Neural progenitor cell (in vitro differentiated cells): ENCODE measurements around the gene NRG3. TPM values are rescaled to one million over a fixed set of nuclear protein-coding genes. Genes with fewer than 3 reads are reported as not detected.

ENCODE experiments used
- DNase-seq: peaks from one replicate; pipeline ENCODE4 v3.0.0-alpha.2; 2016; ENCODE audit warnings: low spot score
- H2AFZ ChIP-seq: fragments of 200-600 bp; sonication (generic); replicated peaks from 2 replicates; pipeline ENCODE4 v1.6.1; 2016; ENCODE audit warnings: antibody characterized with exemption
- H3F3A ChIP-seq: fragments of 200-600 bp; sonication (generic); 2 replicates; pipeline ENCODE4 v1.6.1; 2016; ENCODE audit warnings: antibody characterized with exemption, low read depth
- H3K27ac ChIP-seq: fragments of 200-600 bp; sonication (generic); 2 replicates; pipeline ENCODE4 v1.5.1; 2016; ENCODE audit warnings: mild to moderate bottlenecking
- H3K27me3 ChIP-seq: fragments of 200-600 bp; sonication (generic); 2 replicates; pipeline ENCODE4 v1.6.1; 2016; ENCODE audit warnings: mild to moderate bottlenecking, moderate library complexity
- H3K36me3 ChIP-seq: fragments of 200-600 bp; sonication (generic); 2 replicates; pipeline ENCODE4 v1.5.1; 2016
- H3K4me1 ChIP-seq: fragments of 200-600 bp; sonication (generic); 2 replicates; pipeline ENCODE4 v1.6.1; 2016; ENCODE audit warnings: mixed run types
- H3K4me2 ChIP-seq: fragments of 200-600 bp; sonication (generic); 2 replicates; pipeline ENCODE4 v1.6.1; 2016
- H3K4me3 ChIP-seq: fragments of 200-600 bp; sonication (generic); 2 replicates; pipeline ENCODE4 v1.5.1; 2016
- H3K79me2 ChIP-seq: fragments of 200-600 bp; sonication (generic); 2 replicates; pipeline ENCODE4 v1.6.1; 2016; ENCODE audit warnings: low read depth
- H3K9ac ChIP-seq: fragments of 200-600 bp; sonication (generic); 2 replicates; pipeline ENCODE4 v1.6.1; 2016
- H3K9me3 ChIP-seq: fragments of 200-600 bp; sonication (generic); 2 replicates; pipeline ENCODE4 v1.5.1; 2016; ENCODE audit warnings: low read depth
- H4K20me1 ChIP-seq: fragments of 200-600 bp; sonication (generic); 2 replicates; pipeline ENCODE4 v1.6.1; 2016; ENCODE audit warnings: low read depth
- H3K27ac Mint-ChIP-seq: 3 replicates; pipeline ENCODE4 v1.8.0; 2021; ENCODE audit warnings: mixed read lengths
- H3K27me3 Mint-ChIP-seq: 2 replicates; pipeline ENCODE4 v1.8.0; 2022; ENCODE audit warnings: low read depth, mild to moderate bottlenecking, inconsistent platforms, moderate library complexity, mixed read lengths; ENCODE audit not compliant: insufficient read depth
- H3K36me3 Mint-ChIP-seq: 3 replicates; pipeline ENCODE4 v1.8.0; 2021; ENCODE audit warnings: mixed read lengths
- H3K4me1 Mint-ChIP-seq: 3 replicates; pipeline ENCODE4 v1.8.0; 2021; ENCODE audit warnings: mixed read lengths
- H3K4me3 Mint-ChIP-seq: 3 replicates; pipeline ENCODE4 v1.8.0; 2021; ENCODE audit warnings: mild to moderate bottlenecking, moderate library complexity, mixed read lengths
- H3K9me3 Mint-ChIP-seq: 3 replicates; pipeline ENCODE4 v1.8.0; 2020; ENCODE audit warnings: mixed read lengths
- EZH2 ChIP-seq: fragments of 200-600 bp; sonication (generic); IDR thresholded peaks from 2 replicates; pipeline ENCODE4 v1.6.1; 2017; ENCODE audit warnings: antibody characterized with exemption, mild to moderate bottlenecking, moderate library complexity
- EZH2phosphoT487 ChIP-seq: fragments of 200-600 bp; sonication (generic); IDR thresholded peaks from 2 replicates; pipeline ENCODE4 v1.6.1; 2017; ENCODE audit warnings: antibody characterized with exemption
- total RNA-seq: library from RNA; depleted of rRNA; stranded (reverse); fragments of >200 nt; gene quantifications from 2 replicates; pipeline ENCODE4 v1.2.3, GENCODE V29; 2015; ENCODE audit warnings: low replicate concordance
- TF ChIP-seq, protein P1 (sequence below): fragments of 200-600 bp; sonication (generic); IDR thresholded peaks from 2 replicates; pipeline ENCODE4 v1.5.1; 2017; ENCODE audit warnings: antibody characterized with exemption, mild to moderate bottlenecking

Gene NRG3
- total RNA-seq, 1 donor from 2014 or later, result 1.9 TPM

DNA sequence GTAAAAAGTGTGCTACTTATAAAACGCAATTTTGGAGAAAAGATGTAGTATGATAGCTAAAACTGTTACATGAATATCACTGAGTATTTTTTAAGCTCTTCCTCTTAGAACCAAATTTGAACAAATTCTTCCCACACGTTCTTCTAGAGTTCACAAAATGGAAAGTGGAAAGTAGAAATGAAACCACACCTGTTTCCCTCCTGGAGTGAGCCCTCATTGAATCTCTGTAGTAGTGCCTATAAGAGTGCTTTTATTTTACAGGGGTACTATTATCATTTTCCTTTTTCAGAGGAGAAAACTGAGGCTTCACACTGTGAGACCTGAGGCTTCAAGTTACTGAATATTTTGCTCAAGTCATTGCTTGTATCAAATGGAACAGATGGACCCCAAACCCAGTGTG, 393.0 kb downstream of the NRG3 start:
- no peak overlapping the region for H3K4me3 Mint-ChIP-seq
- H3K4me1 Mint-ChIP-seq, result peaks cover 2% of the 10 kb centered on the region

DNA sequence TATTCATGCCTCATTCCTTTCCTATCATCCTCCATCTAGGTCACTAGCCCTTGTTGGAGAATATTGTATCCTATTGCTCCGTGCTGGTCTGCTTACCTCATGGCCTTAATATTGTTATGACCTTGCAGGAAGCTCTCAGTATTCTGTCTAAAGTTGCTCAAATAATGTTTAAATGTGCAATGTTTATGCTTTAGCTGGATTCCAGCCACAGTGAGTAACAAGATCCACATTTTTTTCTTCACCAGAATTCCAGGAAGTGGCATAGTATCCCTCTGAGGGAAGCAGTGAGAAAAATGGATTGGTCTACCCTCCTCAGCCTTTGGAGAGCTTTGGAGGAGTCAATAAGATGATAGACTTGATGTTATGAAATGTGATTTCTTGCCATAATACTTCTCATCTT, 402.6 kb downstream of the NRG3 start:
- H3K27ac Mint-ChIP-seq, result no peak overlapping the region
- no peaks in the 10 kb centered on the region for H3K9me3 Mint-ChIP-seq
- no peak for DNase-seq
- no peaks in the 10 kb centered on the region for H3F3A ChIP-seq
- H3K4me3 ChIP-seq, result no peak overlapping the region
- no peaks in the 10 kb centered on the region for H3K4me1 Mint-ChIP-seq
- no peaks in the 10 kb centered on the region for H3K27me3 ChIP-seq
- H3K9me3 ChIP-seq, result no peaks in the 10 kb centered on the region
- H3K79me2 ChIP-seq, result no peaks in the 10 kb centered on the region
- TF ChIP-seq, protein P1, sequence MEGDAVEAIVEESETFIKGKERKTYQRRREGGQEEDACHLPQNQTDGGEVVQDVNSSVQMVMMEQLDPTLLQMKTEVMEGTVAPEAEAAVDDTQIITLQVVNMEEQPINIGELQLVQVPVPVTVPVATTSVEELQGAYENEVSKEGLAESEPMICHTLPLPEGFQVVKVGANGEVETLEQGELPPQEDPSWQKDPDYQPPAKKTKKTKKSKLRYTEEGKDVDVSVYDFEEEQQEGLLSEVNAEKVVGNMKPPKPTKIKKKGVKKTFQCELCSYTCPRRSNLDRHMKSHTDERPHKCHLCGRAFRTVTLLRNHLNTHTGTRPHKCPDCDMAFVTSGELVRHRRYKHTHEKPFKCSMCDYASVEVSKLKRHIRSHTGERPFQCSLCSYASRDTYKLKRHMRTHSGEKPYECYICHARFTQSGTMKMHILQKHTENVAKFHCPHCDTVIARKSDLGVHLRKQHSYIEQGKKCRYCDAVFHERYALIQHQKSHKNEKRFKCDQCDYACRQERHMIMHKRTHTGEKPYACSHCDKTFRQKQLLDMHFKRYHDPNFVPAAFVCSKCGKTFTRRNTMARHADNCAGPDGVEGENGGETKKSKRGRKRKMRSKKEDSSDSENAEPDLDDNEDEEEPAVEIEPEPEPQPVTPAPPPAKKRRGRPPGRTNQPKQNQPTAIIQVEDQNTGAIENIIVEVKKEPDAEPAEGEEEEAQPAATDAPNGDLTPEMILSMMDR, result no peak
- no peak for TF ChIP-seq EZH2
- TF ChIP-seq EZH2phosphoT487, result no peak
- no peaks in the 10 kb centered on the region for H3K27me3 Mint-ChIP-seq
- H3K4me2 ChIP-seq, result no peak overlapping the region
- no peak overlapping the region for H3K4me3 Mint-ChIP-seq
- no peaks in the 10 kb centered on the region for H3K36me3 Mint-ChIP-seq
- no peak overlapping the region for H2AFZ ChIP-seq
- H3K9ac ChIP-seq, result no peak overlapping the region
- no peak overlapping the region for H3K27ac ChIP-seq
- no peaks in the 10 kb centered on the region for H3K36me3 ChIP-seq
- no peaks in the 10 kb centered on the region for H4K20me1 ChIP-seq
- no peaks in the 10 kb centered on the region for H3K4me1 ChIP-seq

More for the DNA sequence above, 393.0 kb downstream of the NRG3 start:
- H3K79me2 ChIP-seq, result no peaks in the 10 kb centered on the region
- no peaks in the 10 kb centered on the region for H4K20me1 ChIP-seq
- no peak overlapping the region for H3K27ac ChIP-seq
- no peak overlapping the region for H2AFZ ChIP-seq
- Mint-ChIP-seq H3K36me3 (no peaks in the 10 kb centered on the region), H3K9me3 (no peaks in the 10 kb centered on the region), H3K27ac (no peak overlapping the region), H3K27me3 (no peaks in the 10 kb centered on the region)
- H3F3A ChIP-seq, result no peaks in the 10 kb centered on the region
- H3K36me3 ChIP-seq, result no peaks in the 10 kb centered on the region
- no peak overlapping the region for H3K4me3 ChIP-seq
- no peaks in the 10 kb centered on the region for H3K9me3 ChIP-seq
- no peak overlapping the region for H3K9ac ChIP-seq
- no peak overlapping the region for H3K4me2 ChIP-seq
- H3K4me1 ChIP-seq, result no peaks in the 10 kb centered on the region
- DNase-seq, result no peak
- no peak for TF ChIP-seq EZH2
- TF ChIP-seq EZH2phosphoT487, result no peak
- TF ChIP-seq, protein P1, result no peak
- H3K27me3 ChIP-seq, result no peaks in the 10 kb centered on the region

DNA sequence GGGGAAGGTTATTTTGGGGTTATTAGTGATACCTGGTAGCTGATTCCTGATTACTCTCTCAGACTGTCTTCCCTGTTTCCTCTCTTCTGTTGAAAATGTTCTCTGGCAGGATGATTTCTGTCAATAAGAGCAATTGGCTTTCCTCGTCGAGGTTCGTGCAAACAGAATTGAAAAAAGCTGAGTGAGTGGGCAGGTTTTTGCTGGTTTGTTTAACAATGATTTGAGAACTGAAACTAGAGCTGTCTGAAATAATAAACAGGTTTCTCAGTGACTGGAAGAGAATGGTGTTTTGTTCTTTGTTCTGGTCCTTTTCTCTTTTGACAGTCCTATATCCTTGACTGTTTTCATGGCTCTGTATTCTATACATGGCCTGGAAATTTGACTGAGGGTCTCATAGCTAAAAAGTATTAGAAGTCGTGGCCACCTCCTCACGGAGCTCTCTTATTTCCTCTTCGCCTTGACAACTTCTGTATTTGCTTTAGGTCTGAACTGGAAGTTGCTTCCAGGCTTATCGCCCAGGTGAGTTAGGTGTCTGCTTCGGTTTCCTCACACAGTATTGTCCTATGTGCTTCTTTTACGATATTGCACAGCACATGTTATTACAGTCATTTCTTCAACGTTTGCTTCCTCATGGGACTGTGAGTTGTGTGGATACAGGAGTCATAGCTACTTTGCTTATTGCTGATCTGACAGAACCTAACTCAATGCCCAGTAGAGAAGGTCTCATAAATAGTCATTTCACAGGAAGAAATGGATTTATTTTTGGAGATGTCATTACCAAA, 403.6 kb downstream of the NRG3 start:
- Mint-ChIP-seq H3K4me3 (no peak overlapping the region), H3K4me1 (no peaks in the 10 kb centered on the region), H3K9me3 (no peaks in the 10 kb centered on the region), H3K27ac (no peak overlapping the region), H3K36me3 (no peaks in the 10 kb centered on the region), H3K27me3 (no peaks in the 10 kb centered on the region)
- H3K27me3 ChIP-seq, result no peaks in the 10 kb centered on the region
- H3K4me2 ChIP-seq, result no peak overlapping the region
- no peaks in the 10 kb centered on the region for H4K20me1 ChIP-seq
- no peak overlapping the region for H3K27ac ChIP-seq
- H3K9me3 ChIP-seq, result no peaks in the 10 kb centered on the region
- TF ChIP-seq EZH2, result no peak
- TF ChIP-seq, protein P1, result no peak
- TF ChIP-seq EZH2phosphoT487, result no peak
- H3K36me3 ChIP-seq, result no peaks in the 10 kb centered on the region
- no peaks in the 10 kb centered on the region for H3K79me2 ChIP-seq
- H3F3A ChIP-seq, result no peaks in the 10 kb centered on the region
- no peak overlapping the region for H3K4me3 ChIP-seq
- no peak overlapping the region for H3K9ac ChIP-seq
- H3K4me1 ChIP-seq, result no peaks in the 10 kb centered on the region
- no peak for DNase-seq
- H2AFZ ChIP-seq, result no peak overlapping the region
